Measurements from ENCODE around the gene GARIN5A. TPM values are rescaled to one million over a fixed set of nuclear protein-coding genes. Genes with fewer than 3 reads are reported as not detected.

The GARIN5A gene
- total and polyA plus RNA-seq, 11 donors, result 0.51 to 6.4 (median 1.6) TPM

GRCh38 chr19:50434525-50434924, 42.1 kb downstream of the GARIN5A start:
- H3K27ac ChIP-seq, result no peak overlapping the region
- intact Hi-C loops (cut with DNase I), result no loop called here
- peaks cover 0 to 19% (median 11%) of the 10 kb centered on the region in 9 donors for H3K27me3 ChIP-seq
- no peaks in the 10 kb centered on the region for H3K9me3 ChIP-seq
- TF ChIP-seq POLR2A (IDR thresholded peaks at IDR 0.05), result no peak
- no peak for TF ChIP-seq CTCF (IDR thresholded peaks at IDR 0.05)
- no peak for ATAC-seq
- H3K4me1 ChIP-seq, result peaks cover 0 to 18% (median 10%) of the 10 kb centered on the region in 12 donors
- no peaks in the 10 kb centered on the region for H3K36me3 ChIP-seq
- H3K4me3 ChIP-seq, result no peak overlapping the region
- no peak for DNase-seq
- WGBS, 4 donors, result 27 to 42% (median 33%) methylated on average over 9 to 12 of the region's 12 CpGs

- TF ChIP-seq POLR2A (IDR thresholded peaks at IDR 0.05) (no peak), CTCF (IDR thresholded peaks at IDR 0.05) (no peak)
- no peak overlapping the region for H3K4me3 ChIP-seq
- DNase-seq, result no peak
- H3K9me3 ChIP-seq, result no peaks in the 10 kb centered on the region
- H3K27ac ChIP-seq, result no peak overlapping the region
- no peak for ATAC-seq
- H3K4me1 ChIP-seq, result peaks cover 0 to 20% (median 10%) of the 10 kb centered on the region in 12 donors
- peaks cover 0 to 19% (median 11%) of the 10 kb centered on the region in 9 donors for H3K27me3 ChIP-seq
- intact Hi-C loops (cut with DNase I), result no loop called here
- H3K36me3 ChIP-seq, result no peaks in the 10 kb centered on the region
- WGBS, 4 donors, result 65 to 69% (median 68%) methylated on average over 17 to 19 of the region's 19 CpGs
Measured at GRCh38 chr19:50433201-50434180, 43.2 kb downstream of the GARIN5A start.

- ATAC-seq, result peak in 1 of 4 donors; percentile 4
- intact Hi-C loops (cut with DNase I), result no loop called here
Measured at GRCh38 chr19:50432221-50433028, 44.2 kb downstream of the GARIN5A start, which contains the start of gene MYBPC2. MYBPC2 (plus strand) TSS chr19:50432892; CDS start chr19:50432954, 62 bp downstream.

More at GRCh38 chr19:50432221-50433028, 44.2 kb downstream of the GARIN5A start, which contains the start of gene MYBPC2:
- 4 to 5% (median 5%) methylated on average over 18 to 40 of the region's 40 CpGs for WGBS, 4 donors
- TF ChIP-seq POLR2A (IDR thresholded peaks at IDR 0.05) (no peak), CTCF (IDR thresholded peaks at IDR 0.05) (no peak)
- Histone ChIP-seq H3K4me3 (peak within 1 kb of the TSS; percentile 42 to 88 (median 65)), H3K36me3 (no peaks in the 10 kb centered on the region), H3K9me3 (no peaks in the 10 kb centered on the region), H3K27me3 (peaks cover 0 to 23% (median 11%) of the 10 kb centered on the region in 9 donors), H3K27ac (peak within 1 kb of the TSS in 10 of 12 donors; percentile 3 to 90 (median 57)), H3K4me1 (peaks cover 0 to 30% (median 12%) of the 10 kb centered on the region in 12 donors)
- DNase-seq, result peak in 1 of 5 donors; percentile 35

All from heart left ventricle (tissue), 16 donors.